H1 (cell line): Measurements from ENCODE around the gene AP2A2. TPM values are rescaled to one million over a fixed set of nuclear protein-coding genes. Genes with fewer than 3 reads are reported as not detected.

Experiments
- CTCF ChIA-PET: fragments of 300-600 bp; sonication (Branson Sonifier 250); formaldehyde crosslinking; loops from one replicate; lab custom pipeline; 2021; ENCODE audit not compliant: partially characterized antibody; lab: Charles Lee
- POLR2A ChIA-PET: fragments of 300-600 bp; sonication (Branson Sonifier 250); formaldehyde crosslinking; loops from one replicate; lab custom pipeline; 2021; ENCODE audit warnings: inconsistent platforms; ENCODE audit not compliant: partially characterized antibody; lab: Charles Lee
- DNase-seq, 2 experiments: peaks; one replicate each; pipeline versions ENCODE4 v3.0.0 to v3.0.0-alpha.2; 2010 to 2022; ENCODE audit warnings: low spot score in 2 of 2, low read depth in 1 of 2, mixed read lengths in 1 of 2
- FAIRE-seq: peaks from 2 replicates; lab custom pipeline; 2011; peaks lifted over from hg19 to GRCh38; lab: Jason Lieb, UNC
- H2AFZ ChIP-seq: 2 replicates; pipeline ENCODE4 v1.8.1; 2012; ENCODE audit warnings: low read length, inconsistent platforms
- H2AK5ac ChIP-seq: 2 replicates; pipeline ENCODE4 v1.6.1; 2013; ENCODE audit warnings: low read depth, low read length
- H2BK120ac ChIP-seq: replicated peaks from 2 replicates; pipeline ENCODE3; 2013; ENCODE audit warnings: low read depth, low read length, inconsistent platforms
- H2BK12ac ChIP-seq: 2 replicates; pipeline ENCODE4 v1.6.1; 2013; ENCODE audit warnings: low read depth, low read length
- H2BK15ac ChIP-seq: 2 replicates; pipeline ENCODE4 v1.6.1; 2013; ENCODE audit warnings: low read length
- H2BK20ac ChIP-seq: 2 replicates; pipeline ENCODE4 v1.6.1; 2013; ENCODE audit warnings: low read length
- H2BK5ac ChIP-seq: 2 replicates; pipeline ENCODE4 v1.6.1; 2013; ENCODE audit warnings: low read depth, low read length
- H3K14ac ChIP-seq: 2 replicates; pipeline ENCODE4 v1.6.1; 2013; ENCODE audit warnings: inconsistent platforms; ENCODE audit not compliant: insufficient read length
- H3K18ac ChIP-seq: 2 replicates; pipeline ENCODE4 v1.6.1; 2013; ENCODE audit warnings: low read length; ENCODE audit errors: extremely low read depth
- H3K23ac ChIP-seq: 2 replicates; pipeline ENCODE4 v1.6.1; 2013; ENCODE audit warnings: inconsistent platforms; ENCODE audit not compliant: insufficient read length
- H3K23me2 ChIP-seq: 2 replicates; pipeline ENCODE4 v1.6.1; 2013; ENCODE audit warnings: low read depth, low read length
- H3K27ac ChIP-seq: 2 replicates; pipeline ENCODE4 v1.6.1; 2011; ENCODE audit warnings: low read depth, low read length, inconsistent platforms
- H3K27me3 ChIP-seq, 4 experiments: replicated peaks in 1 of 4; 1 replicate in 1 of 4; 2 replicates in 3 of 4; pipeline versions ENCODE4 v1.6.1 to v1.8.1; 2011 to 2013; ENCODE audit warnings: low read length in 3 of 4, mild to moderate bottlenecking in 3 of 4, inconsistent platforms in 2 of 4, mixed read lengths in 2 of 4, moderate library complexity in 1 of 4; ENCODE audit not compliant: control insufficient read depth in 3 of 4, insufficient read depth in 3 of 4; ENCODE audit errors: extremely low read depth in 1 of 4
- H3K36me3 ChIP-seq, 4 experiments: 2 replicates each; pipeline versions ENCODE4 v1.6.1 to v1.8.1; 2011 to 2013; ENCODE audit warnings: mild to moderate bottlenecking in 4 of 4, low read length in 3 of 4, moderate library complexity in 2 of 4, control low read depth in 1 of 4, inconsistent platforms in 1 of 4; ENCODE audit not compliant: insufficient read depth in 4 of 4, control insufficient read depth in 2 of 4
- H3K4ac ChIP-seq: replicated peaks from 2 replicates; pipeline ENCODE3; 2013; ENCODE audit warnings: low read length, low read depth, mixed read lengths, inconsistent platforms; ENCODE audit not compliant: insufficient read length
- H3K4me1 ChIP-seq, 4 experiments: replicated peaks in 1 of 4; 1 replicate in 1 of 4; 2 replicates in 3 of 4; pipeline versions ENCODE4 v1.6.1 to v1.8.1; 2011 to 2013; ENCODE audit warnings: low read length in 3 of 4, inconsistent platforms in 2 of 4, mixed read lengths in 1 of 4; ENCODE audit not compliant: insufficient read depth in 4 of 4, control insufficient read depth in 3 of 4
- H3K4me2 ChIP-seq, 2 experiments: 2 replicates each; pipeline versions ENCODE4 v1.6.1 to v1.8.1; 2011 to 2013; ENCODE audit warnings: low read depth in 2 of 2, low read length in 2 of 2, control low read depth in 1 of 2, inconsistent platforms in 1 of 2, mild to moderate bottlenecking in 1 of 2; ENCODE audit not compliant: insufficient read depth in 1 of 2
- H3K4me3 ChIP-seq, 4 experiments: fragments of 200-600, 300-600 bp in 1 of 4; sonication (generic), shearing (Covaris generic), sonication (Bioruptor Twin) in 1 of 4; 2 replicates each; pipeline versions ENCODE4 v1.5.1 to v1.8.1; 2011 to 2016; ENCODE audit warnings: low read length in 4 of 4, low read depth in 3 of 4, control low read depth in 2 of 4, inconsistent platforms in 2 of 4, mild to moderate bottlenecking in 2 of 4, mixed read lengths in 1 of 4, moderate library complexity in 1 of 4; ENCODE audit not compliant: insufficient read depth in 2 of 4; ENCODE audit errors: extremely low read depth in 1 of 4
- H3K56ac ChIP-seq: replicated peaks from 2 replicates; pipeline ENCODE3; 2013; ENCODE audit warnings: low read depth, mild to moderate bottlenecking, mixed read lengths, low read length, inconsistent platforms; ENCODE audit not compliant: insufficient read length
- H3K79me1 ChIP-seq: 2 replicates; pipeline ENCODE4 v1.6.1; 2013; ENCODE audit warnings: low read depth, low read length, control low read depth
- H3K79me2 ChIP-seq, 2 experiments: 2 replicates each; pipeline versions ENCODE4 v1.6.1 to v1.8.1; 2012 to 2013; ENCODE audit warnings: low read length in 2 of 2, mild to moderate bottlenecking in 2 of 2, inconsistent platforms in 1 of 2; ENCODE audit not compliant: insufficient read depth in 2 of 2, control insufficient read depth in 1 of 2
- H3K9ac ChIP-seq, 4 experiments: replicated peaks in 1 of 4; 1 replicate in 1 of 4; 2 replicates in 3 of 4; pipeline versions ENCODE4 v1.6.1 to v1.8.1; 2011 to 2013; ENCODE audit warnings: low read depth in 3 of 4, low read length in 3 of 4, control low read depth in 2 of 4, mild to moderate bottlenecking in 2 of 4, moderate library complexity in 2 of 4, inconsistent platforms in 1 of 4; ENCODE audit errors: extremely low read depth in 1 of 4
- H3K9me3 ChIP-seq, 2 experiments: 2 replicates each; pipeline versions ENCODE4 v1.6.1 to v1.8.1; 2012 to 2013; ENCODE audit warnings: mild to moderate bottlenecking in 2 of 2, moderate library complexity in 2 of 2, control low read depth in 1 of 2, inconsistent platforms in 1 of 2, low read depth in 1 of 2, low read length in 1 of 2, mixed read lengths in 1 of 2; ENCODE audit not compliant: insufficient read depth in 2 of 2
- H4K20me1 ChIP-seq, 2 experiments: replicated peaks in 1 of 2; 2 replicates each; pipeline versions ENCODE3 to v1.8.1; 2011 to 2013; ENCODE audit warnings: inconsistent platforms in 2 of 2, low read length in 2 of 2, mild to moderate bottlenecking in 1 of 2; ENCODE audit not compliant: insufficient read depth in 2 of 2, control insufficient read depth in 1 of 2
- H4K5ac ChIP-seq: 2 replicates; pipeline ENCODE4 v1.6.1; 2013; ENCODE audit warnings: low read length, low read depth, mixed read lengths, inconsistent platforms; ENCODE audit not compliant: insufficient read length
- H4K8ac ChIP-seq: 2 replicates; pipeline ENCODE4 v1.8.0; 2013; ENCODE audit warnings: mild to moderate bottlenecking, moderate library complexity, low read length, inconsistent platforms; ENCODE audit not compliant: insufficient read depth; ENCODE audit errors: extremely low read depth
- H4K91ac ChIP-seq: replicated peaks from 2 replicates; pipeline ENCODE3; 2013; ENCODE audit warnings: low read length, mixed read lengths, inconsistent platforms; ENCODE audit not compliant: insufficient read length
- ATF2 ChIP-seq: IDR thresholded peaks from 2 replicates; pipeline ENCODE4 v1.6.1; 2012; ENCODE audit warnings: low read length, inconsistent platforms
- CHD1 ChIP-seq: IDR thresholded peaks from 2 replicates; pipeline ENCODE4 v1.6.1; 2012; ENCODE audit warnings: low read depth, low read length, improper control_type of control experiment
- EGR1 ChIP-seq: IDR thresholded peaks from 2 replicates; pipeline ENCODE4 v1.6.1; 2011; ENCODE audit warnings: low read depth, low read length, borderline replicate concordance
- KDM1A ChIP-seq: fragments of 200-600, 300-600 bp; sonication (generic); IDR thresholded peaks from 2 replicates; pipeline ENCODE4 v1.7.1; 2016; ENCODE audit warnings: mild to moderate bottlenecking, low read length, borderline replicate concordance
- SIX5 ChIP-seq: IDR thresholded peaks from 2 replicates; pipeline ENCODE4 v1.6.1; 2011; ENCODE audit warnings: mild to moderate bottlenecking, low read depth, low read length
- SP4 ChIP-seq: IDR thresholded peaks from 2 replicates; pipeline ENCODE4 v1.6.1; 2012; ENCODE audit warnings: low read length, inconsistent platforms
- WGBS, 2 experiments: shearing (Covaris generic) in 1 of 2; methylation state at CpG; one replicate each; pipeline versions ENCODE4 v1.1.6 to v1.1.7; 2013 to 2015; ENCODE audit warnings: low lambda C conversion rate in 2 of 2, mixed read lengths in 2 of 2, inconsistent platforms in 1 of 2, low coverage in 1 of 2, missing lambda C conversion rate in 1 of 2; ENCODE audit not compliant: insufficient replicate concordance in 2 of 2, insufficient coverage in 1 of 2, insufficient read length in 1 of 2; ENCODE audit errors: extremely low coverage in 1 of 2, missing lambda C conversion rate in 1 of 2; 5-methylcytosine and 5-hydroxymethylcytosine counted together
- polyA plus RNA-seq, 7 experiments: library from polyadenylated mRNA; depleted of rRNA in 3 of 7; stranded (reverse) in 5 of 7; unstranded in 2 of 7; fragments of >200 nt in 5 of 7; fragments of 200-250 nt in 2 of 7; gene quantifications; 1 replicate in 5 of 7; 2 replicates in 1 of 7; 4 replicates in 1 of 7; pipeline versions ENCODE4 v1.2.1 to v1.2.3, GENCODE V29; 2011 to 2013; ENCODE audit warnings: missing spikeins in 2 of 7, mixed read lengths in 2 of 7
- total RNA-seq: library from RNA; stranded (reverse); fragmentation: NEBNext Ultra II Directional; extraction: Animal tissue kit (Norgen Biotek cat#: 25700); gene quantifications from 2 replicates; pipeline ENCODE4 v1.2.1, GENCODE V29; 2021

The AP2A2 gene
- total and polyA plus RNA-seq, 2 of the 8 experiments (the other 6 are each of a cell fraction or from before 2014, with no cell fraction given): 50.0 to 65.0 TPM

GRCh38 chr11:1038361-1038760, 112.7 kb downstream of the AP2A2 start:
- Histone ChIP-seq H3K4me2 (no peak overlapping the region), H2BK15ac (no peak overlapping the region), H3K4me3 (no peak overlapping the region), H3K79me1 (no peaks in the 10 kb centered on the region), H3K4ac (no peak overlapping the region), H4K91ac (no peak overlapping the region), H3K36me3 (no peaks in the 10 kb centered on the region), H4K20me1 (peaks cover 0 to 5% of the 10 kb centered on the region in 2 experiments), H3K9me3 (no peaks in the 10 kb centered on the region), H4K5ac (no peak overlapping the region), H2AK5ac (no peak overlapping the region), H3K9ac (no peak overlapping the region), H2BK5ac (no peak overlapping the region; the same call in 1 of the 2 replicates), H3K27ac (no peak overlapping the region), H2BK120ac (no peak overlapping the region), H3K4me1 (peaks cover 0 to 2% (median 0%) of the 10 kb centered on the region in 4 experiments; a peak in 2 of 7 replicates), H3K27me3 (no peaks in the 10 kb centered on the region), H2BK12ac (no peak overlapping the region), H2BK20ac (no peak overlapping the region), H4K8ac (no peak overlapping the region), H2AFZ (no peak overlapping the region), H3K56ac (no peak overlapping the region), H3K18ac (no peak overlapping the region), H3K23ac (no peak overlapping the region), H3K79me2 (no peaks in the 10 kb centered on the region), H3K14ac (no peak overlapping the region), H3K23me2 (no peaks in the 10 kb centered on the region)
- 84% methylated on average over 7 of the region's 10 CpGs; no CpG with 5 or more reads in 1 of the 2 experiments for WGBS, 2 experiments
- DNase-seq: no peak
- TF ChIP-seq SP4: no peak
- no peak for TF ChIP-seq ATF2
- TF ChIP-seq EGR1: no peak
- no peak for TF ChIP-seq KDM1A
- TF ChIP-seq CHD1: no peak
- TF ChIP-seq SIX5: no peak
- ChIA-PET CTCF (interaction anchor here (1.0 to 5.0 kb wide), 5 partner anchors 12 to 190 kb away, joined by 3 to 22 read pairs (median 6); no protein-coding TSS in a partner anchor), POLR2A (no interaction called here)
- no peak for FAIRE-seq
